ENCODE results near the gene EPHX1.
"Not testable (repeated sequence)": the region's sequence is repeated elsewhere in the genome, so short reads cannot be mapped to it uniquely, and the experiment has no call there.

Gene EPHX1

GRCh38 chr1:225881081-225881958 is 71.4 kb downstream of the EPHX1 start:
- DNase-seq (ENCODE audit: low spot score), result peak; percentile 73

- peak; percentile 94 for DNase-seq (ENCODE audit: low spot score)
These were observed 72.2 kb downstream of the EPHX1 start, which contains the start of gene TMEM63A for GRCh38 chr1:225881959-225882693. TMEM63A (minus strand) TSS chr1:225882380; CDS start chr1:225877580, 4,800 bp downstream.

- DNase-seq (ENCODE audit: low spot score), result no peak
These were observed 73.0 kb downstream of the EPHX1 start for GRCh38 chr1:225882694-225883615.

GRCh38 chr1:225883616-225884265 is 73.8 kb downstream of the EPHX1 start:
- no peak for DNase-seq (ENCODE audit: low spot score)

GRCh38 chr1:225885336-225885735 is 75.4 kb downstream of the EPHX1 start:
- DNase-seq (ENCODE audit: low spot score), result no peak

GRCh38 chr1:225886159-225887029 is 76.5 kb downstream of the EPHX1 start:
- no peak for DNase-seq (ENCODE audit: low spot score)

GRCh38 chr1:225887030-225887314 is 77.0 kb downstream of the EPHX1 start:
- no peak for DNase-seq (ENCODE audit: low spot score)

GRCh38 chr1:225887554-225888288 is 77.8 kb downstream of the EPHX1 start:
- not testable (repeated sequence) for DNase-seq (ENCODE audit: low spot score)

GRCh38 chr1:225888289-225888897 is 78.5 kb downstream of the EPHX1 start:
- no peak for DNase-seq (ENCODE audit: low spot score)

GRCh38 chr1:225888898-225889601 is 79.1 kb downstream of the EPHX1 start, which contains the start of gene LEFTY1:
LEFTY1 (minus strand) TSS chr1:225889146; CDS start chr1:225889066, 80 bp downstream.
- DNase-seq (ENCODE audit: low spot score), result no peak

- DNase-seq (ENCODE audit: low spot score), result no peak
These were observed 79.8 kb downstream of the EPHX1 start for GRCh38 chr1:225889743-225890142.

GRCh38 chr1:225890346-225891228 is 80.7 kb downstream of the EPHX1 start:
- no peak for DNase-seq (ENCODE audit: low spot score)

- no peak for DNase-seq (ENCODE audit: low spot score)
These were observed 81.5 kb downstream of the EPHX1 start for GRCh38 chr1:225891229-225891972.

GRCh38 chr1:225892307-225892706 is 82.4 kb downstream of the EPHX1 start:
- no peak for DNase-seq (ENCODE audit: low spot score)

Data from ecto neural progenitor cell (in vitro differentiated cells).